SK-N-SH (cell line): ENCODE measurements around the gene NOS2.

Experiments used
- CTCF ChIP-seq: fragments of 200-600 bp; sonication (generic); IDR thresholded peaks from 2 replicates; pipeline ENCODE4 v1.6.1; 2017; ENCODE audit warnings: antibody characterized with exemption, mild to moderate bottlenecking, moderate library complexity
- EP300 ChIP-seq, 2 experiments: IDR thresholded peaks; 2 replicates each; pipeline versions ENCODE4 v1.4.0 to v1.6.1; 2012; ENCODE audit warnings: borderline replicate concordance in 1 of 2, low read depth in 1 of 2, low read length in 1 of 2
- FOXM1 ChIP-seq: IDR thresholded peaks from 2 replicates; pipeline ENCODE4 v1.4.0; 2012; ENCODE audit warnings: low read depth, mild to moderate bottlenecking
- GATA2 ChIP-seq: sonication (generic); formaldehyde crosslinking; IDR thresholded peaks from 2 replicates; pipeline ENCODE4 v1.5.0; 2020; ENCODE audit warnings: mild to moderate bottlenecking, missing genetic modification reagents
- JUND ChIP-seq: IDR thresholded peaks from 2 replicates; pipeline ENCODE4 v1.4.0; 2012
- MXI1 ChIP-seq: IDR thresholded peaks from 2 replicates; pipeline ENCODE4 v1.6.1; 2012; ENCODE audit warnings: mild to moderate bottlenecking, low read depth, low read length, improper control_type of control experiment
- PBX3 ChIP-seq: IDR thresholded peaks from 2 replicates; pipeline ENCODE4; 2012
- REST ChIP-seq: IDR thresholded peaks from 2 replicates; pipeline ENCODE4 v1.6.1; 2012; ENCODE audit warnings: mild to moderate bottlenecking, low read depth, low read length, moderate library complexity
- RFX5 ChIP-seq: IDR thresholded peaks from 2 replicates; pipeline ENCODE4 v1.6.1; 2012; ENCODE audit warnings: mild to moderate bottlenecking, improper control_type of control experiment, low read length
- SIN3A ChIP-seq: IDR thresholded peaks from 2 replicates; pipeline ENCODE4 v1.6.1; 2012; ENCODE audit warnings: low read depth, mild to moderate bottlenecking, low read length, moderate library complexity, borderline replicate concordance
- TAF1 ChIP-seq: IDR thresholded peaks from 2 replicates; pipeline ENCODE4 v1.6.1; 2012; ENCODE audit warnings: low read depth, mild to moderate bottlenecking, low read length, moderate library complexity, borderline replicate concordance
- YY1 ChIP-seq: IDR thresholded peaks from 2 replicates; pipeline ENCODE4 v1.4.0; 2012; ENCODE audit warnings: low read depth, mild to moderate bottlenecking

GRCh38 chr17:27810211-27810901 is 10.0 kb upstream of the NOS2 start:
- TF ChIP-seq REST (no peak), FOXM1 (no peak), CTCF (no peak), GATA2 (CRISPR knock-in tag) (no peak), JUND (no peak), TAF1 (no peak), RFX5 (no peak), EP300 (IDR thresholded peaks at IDR 0.05; ENCODE audit: borderline replicate concordance in 1 of 2, low read depth in 1 of 2, low read length in 1 of 2) (no peak), SIN3A (no peak), PBX3 (no peak), MXI1 (no peak), YY1 (no peak)
